Peyer's patch (tissue), 4 donors: ENCODE measurements around the gene SLFN13.

Experiments used
- POLR2A ChIP-seq, 2 donors: fragments of 450-650 bp; IDR thresholded peaks; one replicate each; pipeline ENCODE4 v1.5.1; 2017; ENCODE audit warnings: antibody characterized with exemption in 2 of 2, mild to moderate bottlenecking in 2 of 2, moderate library complexity in 2 of 2
- TF ChIP-seq, protein P1 (sequence below), 6 experiments: fragments of 450-650 bp in 4 of 6; fragments of 200-600 bp in 2 of 6; sonication (generic) in 1 of 6; IDR thresholded peaks; one replicate each; pipeline ENCODE4 v1.5.1; 2017 to 2019; ENCODE audit warnings: antibody characterized with exemption in 6 of 6, mild to moderate bottlenecking in 3 of 6, moderate library complexity in 1 of 6

DNA sequence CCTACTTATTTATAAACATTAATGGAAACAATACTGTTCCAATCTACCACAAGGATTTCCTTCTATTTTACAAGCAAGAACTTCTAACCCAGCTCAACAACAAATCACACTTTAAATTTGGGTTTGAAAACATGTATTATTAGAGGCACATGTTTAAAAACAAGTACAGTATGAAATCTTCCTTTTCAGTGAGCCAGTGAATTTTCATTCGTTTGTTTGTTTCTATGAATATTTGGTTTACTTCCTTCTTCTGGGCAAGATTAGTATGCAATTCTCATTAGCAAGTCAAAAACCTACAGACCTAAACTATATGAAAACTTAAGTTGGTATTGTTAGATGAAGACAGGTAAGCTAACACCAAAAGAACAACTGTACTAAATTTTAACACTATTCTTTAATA is 42.0 kb downstream of the SLFN13 start:
- TF ChIP-seq, protein P1, sequence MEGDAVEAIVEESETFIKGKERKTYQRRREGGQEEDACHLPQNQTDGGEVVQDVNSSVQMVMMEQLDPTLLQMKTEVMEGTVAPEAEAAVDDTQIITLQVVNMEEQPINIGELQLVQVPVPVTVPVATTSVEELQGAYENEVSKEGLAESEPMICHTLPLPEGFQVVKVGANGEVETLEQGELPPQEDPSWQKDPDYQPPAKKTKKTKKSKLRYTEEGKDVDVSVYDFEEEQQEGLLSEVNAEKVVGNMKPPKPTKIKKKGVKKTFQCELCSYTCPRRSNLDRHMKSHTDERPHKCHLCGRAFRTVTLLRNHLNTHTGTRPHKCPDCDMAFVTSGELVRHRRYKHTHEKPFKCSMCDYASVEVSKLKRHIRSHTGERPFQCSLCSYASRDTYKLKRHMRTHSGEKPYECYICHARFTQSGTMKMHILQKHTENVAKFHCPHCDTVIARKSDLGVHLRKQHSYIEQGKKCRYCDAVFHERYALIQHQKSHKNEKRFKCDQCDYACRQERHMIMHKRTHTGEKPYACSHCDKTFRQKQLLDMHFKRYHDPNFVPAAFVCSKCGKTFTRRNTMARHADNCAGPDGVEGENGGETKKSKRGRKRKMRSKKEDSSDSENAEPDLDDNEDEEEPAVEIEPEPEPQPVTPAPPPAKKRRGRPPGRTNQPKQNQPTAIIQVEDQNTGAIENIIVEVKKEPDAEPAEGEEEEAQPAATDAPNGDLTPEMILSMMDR (IDR thresholded peaks at IDR 0.05) = no peak
- no peak for TF ChIP-seq POLR2A (IDR thresholded peaks at IDR 0.05)
